Measurements from ENCODE around the gene WFIKKN2. TPM values are rescaled to one million over a fixed set of nuclear protein-coding genes. Genes with fewer than 3 reads are reported as not detected.

WFIKKN2 gene
- total RNA-seq, 1 donor, result under 0.01 TPM

GRCh38 chr17:50866950-50867362, 31.6 kb downstream of the WFIKKN2 start:
- peak; percentile 76 for DNase-seq (ENCODE audit: insufficient read length, low spot score, missing footprints)
- TF ChIP-seq CTCF (IDR thresholded peaks at IDR 0.05; ENCODE audit: extremely low read depth, low read depth, low read length), result no peak
- H3K27me3 ChIP-seq (ENCODE audit: insufficient read depth, low read length), result no peaks in the 10 kb centered on the region
- peak overlapping the region; percentile 99 for H2AFZ ChIP-seq (ENCODE audit: low read length)
- H3K4me3 ChIP-seq (ENCODE audit: insufficient read depth, low read length), result peak overlapping the region; percentile 80
- peaks cover 35% of the 10 kb centered on the region for H3K79me2 ChIP-seq (ENCODE audit: insufficient read depth, low read length)
- H3K36me3 ChIP-seq (ENCODE audit: insufficient read depth, low read length), result peaks cover 14% of the 10 kb centered on the region
- peaks cover 28% of the 10 kb centered on the region for H4K20me1 ChIP-seq (ENCODE audit: insufficient read depth, low read length)
- H3K27ac ChIP-seq (ENCODE audit: low read depth, low read length), result peak overlapping the region; percentile 97
- no peaks in the 10 kb centered on the region for H3K9me3 ChIP-seq (ENCODE audit: low read depth, low read length)
- H3K4me1 ChIP-seq (ENCODE audit: insufficient read depth, low read length), result peaks cover 37% of the 10 kb centered on the region
- H3K4me2 ChIP-seq (ENCODE audit: insufficient read depth, low read length), result peak overlapping the region; percentile 100

DNA sequence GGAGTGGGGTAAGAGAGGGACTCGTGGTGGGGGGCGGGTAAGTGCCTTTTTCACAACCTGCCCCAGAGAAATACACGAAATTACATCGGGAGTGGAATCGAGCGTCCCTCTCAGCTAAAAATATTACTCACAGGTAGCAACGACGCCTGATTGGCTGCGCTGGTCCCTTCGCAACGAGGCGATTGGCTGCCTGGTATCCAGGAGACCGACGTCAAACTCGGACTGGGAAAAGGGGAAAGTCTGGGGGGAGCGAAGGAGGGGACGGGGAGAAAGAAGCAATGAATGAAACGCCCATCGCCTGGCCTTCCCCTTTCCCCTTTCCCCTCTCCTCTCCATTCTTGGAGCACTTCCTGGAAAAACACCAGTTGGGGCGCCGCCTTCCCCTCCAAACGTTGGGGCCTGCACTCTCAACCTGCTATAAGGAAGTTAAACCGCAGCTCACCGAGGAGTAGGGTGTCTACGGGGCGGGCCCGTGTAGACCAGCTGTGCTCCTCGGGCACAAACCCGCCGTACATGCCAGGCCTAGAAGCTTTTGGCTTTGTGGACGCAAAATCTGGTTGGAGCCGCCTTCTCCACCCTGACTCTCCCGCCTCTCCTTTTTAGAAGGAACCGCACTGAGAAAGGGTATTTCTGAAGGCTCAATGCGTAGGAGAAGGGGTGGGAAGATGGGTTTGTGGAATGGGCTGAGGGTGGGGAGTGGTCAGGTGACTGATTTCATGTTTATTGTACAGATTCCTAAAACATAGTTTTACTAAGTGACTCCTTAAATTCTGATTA, 32.2 kb downstream of the WFIKKN2 start:
- Histone ChIP-seq H3K9me3 (ENCODE audit: low read depth, low read length) (no peaks in the 10 kb centered on the region), H3K79me2 (ENCODE audit: insufficient read depth, low read length) (peaks cover 35% of the 10 kb centered on the region), H2AFZ (ENCODE audit: low read length) (peak overlapping the region; percentile 99), H4K20me1 (ENCODE audit: insufficient read depth, low read length) (peaks cover 26% of the 10 kb centered on the region), H3K27me3 (ENCODE audit: insufficient read depth, low read length) (no peaks in the 10 kb centered on the region), H3K4me2 (ENCODE audit: insufficient read depth, low read length) (peak overlapping the region; percentile 100), H3K27ac (ENCODE audit: low read depth, low read length) (peak overlapping the region; percentile 97), H3K4me3 (ENCODE audit: insufficient read depth, low read length) (peak overlapping the region; percentile 80), H3K36me3 (ENCODE audit: insufficient read depth, low read length) (peaks cover 9% of the 10 kb centered on the region), H3K4me1 (ENCODE audit: insufficient read depth, low read length) (peaks cover 34% of the 10 kb centered on the region)
- peak; percentile 96 for DNase-seq (ENCODE audit: insufficient read length, low spot score, missing footprints)
- no peak for TF ChIP-seq CTCF (IDR thresholded peaks at IDR 0.05; ENCODE audit: extremely low read depth, low read depth, low read length)

DNA sequence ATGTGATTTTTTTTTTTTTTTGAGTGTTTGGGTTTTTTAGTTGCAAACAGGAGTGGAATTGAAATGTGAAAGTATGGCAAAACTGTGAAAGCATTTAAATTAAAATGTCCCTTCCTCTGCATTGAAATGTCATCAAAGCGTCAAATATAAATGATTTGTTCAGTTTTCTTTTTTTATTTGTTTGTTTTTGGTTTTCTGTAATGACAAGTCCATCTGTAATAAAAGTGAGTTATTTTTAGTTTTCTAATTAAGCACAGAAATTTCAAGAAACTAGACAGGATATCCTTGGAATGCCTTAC, 32.7 kb downstream of the WFIKKN2 start:
- no peak for TF ChIP-seq CTCF (IDR thresholded peaks at IDR 0.05; ENCODE audit: extremely low read depth, low read depth, low read length)
- H3K4me1 ChIP-seq (ENCODE audit: insufficient read depth, low read length), result peaks cover 29% of the 10 kb centered on the region
- no peak for DNase-seq (ENCODE audit: insufficient read length, low spot score, missing footprints)
- H3K79me2 ChIP-seq (ENCODE audit: insufficient read depth, low read length), result peaks cover 30% of the 10 kb centered on the region
- H3K27ac ChIP-seq (ENCODE audit: low read depth, low read length), result peak overlapping the region; percentile 97
- H4K20me1 ChIP-seq (ENCODE audit: insufficient read depth, low read length), result peaks cover 20% of the 10 kb centered on the region
- H3K4me2 ChIP-seq (ENCODE audit: insufficient read depth, low read length), result peak overlapping the region; percentile 100
- peaks cover 4% of the 10 kb centered on the region for H3K36me3 ChIP-seq (ENCODE audit: insufficient read depth, low read length)
- no peaks in the 10 kb centered on the region for H3K9me3 ChIP-seq (ENCODE audit: low read depth, low read length)
- peak overlapping the region; percentile 80 for H3K4me3 ChIP-seq (ENCODE audit: insufficient read depth, low read length)
- no peaks in the 10 kb centered on the region for H3K27me3 ChIP-seq (ENCODE audit: insufficient read depth, low read length)
- H2AFZ ChIP-seq (ENCODE audit: low read length), result peak overlapping the region; percentile 99

DNA sequence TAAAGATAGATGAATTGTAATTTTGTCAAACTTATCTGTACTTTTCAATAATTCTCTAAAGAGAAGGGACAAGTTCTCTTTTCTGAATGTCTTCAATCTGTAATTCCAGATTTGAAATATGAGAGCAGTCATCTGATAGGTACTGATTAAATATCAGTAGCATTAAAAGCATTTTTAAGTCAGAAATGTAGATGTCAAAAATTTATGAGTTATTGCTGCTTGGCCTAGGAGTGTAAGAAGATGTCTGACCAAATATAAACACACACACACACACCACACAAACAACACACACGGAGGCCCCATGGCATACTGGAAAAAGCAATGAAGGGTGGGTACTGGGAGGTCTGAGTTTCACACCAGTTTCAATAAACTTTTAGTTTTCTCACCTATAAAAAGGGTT, 33.2 kb downstream of the WFIKKN2 start:
- no peak for TF ChIP-seq CTCF (IDR thresholded peaks at IDR 0.05; ENCODE audit: extremely low read depth, low read depth, low read length)
- Histone ChIP-seq H3K27ac (ENCODE audit: low read depth, low read length) (no peak overlapping the region), H4K20me1 (ENCODE audit: insufficient read depth, low read length) (peaks cover 16% of the 10 kb centered on the region), H3K36me3 (ENCODE audit: insufficient read depth, low read length) (no peaks in the 10 kb centered on the region), H3K4me1 (ENCODE audit: insufficient read depth, low read length) (peaks cover 27% of the 10 kb centered on the region), H3K27me3 (ENCODE audit: insufficient read depth, low read length) (no peaks in the 10 kb centered on the region), H3K9me3 (ENCODE audit: low read depth, low read length) (no peaks in the 10 kb centered on the region), H3K4me3 (ENCODE audit: insufficient read depth, low read length) (peak overlapping the region; percentile 80), H2AFZ (ENCODE audit: low read length) (peak overlapping the region; percentile 2), H3K4me2 (ENCODE audit: insufficient read depth, low read length) (peak overlapping the region; percentile 100), H3K79me2 (ENCODE audit: insufficient read depth, low read length) (peaks cover 25% of the 10 kb centered on the region)
- DNase-seq (ENCODE audit: insufficient read length, low spot score, missing footprints), result no peak

All from osteoblast (primary cell).